ENCODE results near the gene FGF14. TPM values are rescaled to one million over a fixed set of nuclear protein-coding genes. Genes with fewer than 3 reads are reported as not detected.

Gene FGF14
- total and polyA plus RNA-seq, 4 experiments from 2014 or later: 0.33 to 0.55 (median 0.35) TPM; not detected in 1

- H3K4me1 Mint-ChIP-seq: no peaks in the 10 kb centered on the region
- Histone ChIP-seq H3K9me3 (ENCODE audit: control insufficient read depth in 1 of 2, low read length in 2 of 2) (no peaks in the 10 kb centered on the region), H3K4me3 (ENCODE audit: low read length in 2 of 2) (no peak overlapping the region), H3K4me1 (ENCODE audit: insufficient read depth, low read length) (no peaks in the 10 kb centered on the region), H3K27ac (ENCODE audit: low read depth, low read length) (no peak overlapping the region), H3K27me3 (ENCODE audit: insufficient read depth, low read length) (no peaks in the 10 kb centered on the region), H3K36me3 (ENCODE audit: insufficient read depth, low read length) (no peaks in the 10 kb centered on the region)
- no peak for DNase-seq
- H3K27me3 Mint-ChIP-seq: peaks cover 0 to 2% of the 10 kb centered on the region in 2 donors
- POLR2A ChIA-PET (ENCODE audit: partially characterized antibody): no interaction called here
- H3K27ac Mint-ChIP-seq: no peak overlapping the region
- CTCF ChIA-PET (ENCODE audit: partially characterized antibody): interaction anchor here (0.6 to 1.6 kb wide), 2 partner anchors 13 to 1806 kb away, joined by 3 read pairs; no protein-coding TSS in a partner anchor
- H3K36me3 Mint-ChIP-seq: no peaks in the 10 kb centered on the region
- intact Hi-C loops (cut with micrococcal nuclease): no loop called here
- H3K9me3 Mint-ChIP-seq: peaks cover 0 to 3% (median 0%) of the 10 kb centered on the region in 8 donors
- H3K4me3 Mint-ChIP-seq: peak overlapping the region in 1 of 8 donors; percentile 42
These were observed 526.0 kb downstream of the FGF14 start for GRCh38 chr13:101875717-101876393.

- intact Hi-C loops (cut with micrococcal nuclease): no loop called here
- Histone ChIP-seq H3K9me3 (ENCODE audit: control insufficient read depth in 1 of 2, low read length in 2 of 2) (no peaks in the 10 kb centered on the region), H3K27me3 (ENCODE audit: insufficient read depth, low read length) (no peaks in the 10 kb centered on the region), H3K4me3 (ENCODE audit: low read length in 2 of 2) (no peak overlapping the region), H3K36me3 (ENCODE audit: insufficient read depth, low read length) (no peaks in the 10 kb centered on the region), H3K4me1 (ENCODE audit: insufficient read depth, low read length) (no peaks in the 10 kb centered on the region), H3K27ac (ENCODE audit: low read depth, low read length) (no peak overlapping the region)
- Mint-ChIP-seq H3K4me1 (no peaks in the 10 kb centered on the region), H3K9me3 (peaks cover 0 to 3% (median 0%) of the 10 kb centered on the region in 8 donors), H3K27ac (no peak overlapping the region), H3K27me3 (peaks cover 0 to 2% of the 10 kb centered on the region in 2 donors), H3K36me3 (no peaks in the 10 kb centered on the region), H3K4me3 (no peak overlapping the region)
- POLR2A ChIA-PET (ENCODE audit: partially characterized antibody): no interaction called here
- CTCF ChIA-PET (ENCODE audit: partially characterized antibody): interaction anchor here (0.6 kb wide), 1 partner anchor 1806 kb away, joined by 3 read pairs; no protein-coding TSS in a partner anchor
- DNase-seq: no peak
These were observed 526.8 kb downstream of the FGF14 start for GRCh38 chr13:101875091-101875490.

- no peaks in the 10 kb centered on the region for H3K27me3 ChIP-seq (ENCODE audit: insufficient read depth, low read length)
- peaks cover under 1 to 2% of the 10 kb centered on the region in 2 donors for H3K27me3 Mint-ChIP-seq
- intact Hi-C loops (cut with micrococcal nuclease): no loop called here
- H3K4me3 ChIP-seq (ENCODE audit: low read length in 2 of 2): no peak overlapping the region
- no peak overlapping the region for H3K27ac Mint-ChIP-seq
- no peak for DNase-seq
- H3K4me3 Mint-ChIP-seq: no peak overlapping the region
- ChIA-PET POLR2A (ENCODE audit: partially characterized antibody) (no interaction called here), CTCF (ENCODE audit: partially characterized antibody) (no interaction called here)
- H3K4me1 Mint-ChIP-seq: no peaks in the 10 kb centered on the region
- no peaks in the 10 kb centered on the region for H3K9me3 Mint-ChIP-seq
- H3K9me3 ChIP-seq (ENCODE audit: control insufficient read depth in 1 of 2, low read length in 2 of 2): no peaks in the 10 kb centered on the region
- no peaks in the 10 kb centered on the region for H3K4me1 ChIP-seq (ENCODE audit: insufficient read depth, low read length)
- no peaks in the 10 kb centered on the region for H3K36me3 ChIP-seq (ENCODE audit: insufficient read depth, low read length)
- H3K36me3 Mint-ChIP-seq: no peaks in the 10 kb centered on the region
- H3K27ac ChIP-seq (ENCODE audit: low read depth, low read length): no peak overlapping the region
These were observed 532.3 kb downstream of the FGF14 start for GRCh38 chr13:101869553-101869952.

GRCh38 chr13:101868585-101869469 is 533.0 kb downstream of the FGF14 start:
- Histone ChIP-seq H3K4me3 (ENCODE audit: low read length in 2 of 2) (no peak overlapping the region), H3K9me3 (ENCODE audit: control insufficient read depth in 1 of 2, low read length in 2 of 2) (no peaks in the 10 kb centered on the region), H3K27me3 (ENCODE audit: insufficient read depth, low read length) (no peaks in the 10 kb centered on the region), H3K27ac (ENCODE audit: low read depth, low read length) (no peak overlapping the region), H3K4me1 (ENCODE audit: insufficient read depth, low read length) (no peaks in the 10 kb centered on the region), H3K36me3 (ENCODE audit: insufficient read depth, low read length) (no peaks in the 10 kb centered on the region)
- Mint-ChIP-seq H3K9me3 (no peaks in the 10 kb centered on the region), H3K36me3 (no peaks in the 10 kb centered on the region), H3K4me3 (no peak overlapping the region), H3K27ac (no peak overlapping the region), H3K4me1 (no peaks in the 10 kb centered on the region), H3K27me3 (peaks cover 1 to 2% of the 10 kb centered on the region in 2 donors)
- POLR2A ChIA-PET (ENCODE audit: partially characterized antibody): no interaction called here
- CTCF ChIA-PET (ENCODE audit: partially characterized antibody): no interaction called here
- intact Hi-C loops (cut with micrococcal nuclease): no loop called here
- DNase-seq: no peak

GRCh38 chr13:101866889-101867581 is 534.8 kb downstream of the FGF14 start:
- H3K4me1 ChIP-seq (ENCODE audit: insufficient read depth, low read length): no peaks in the 10 kb centered on the region
- H3K27me3 ChIP-seq (ENCODE audit: insufficient read depth, low read length): no peaks in the 10 kb centered on the region
- POLR2A ChIA-PET (ENCODE audit: partially characterized antibody): no interaction called here
- CTCF ChIA-PET (ENCODE audit: partially characterized antibody): no interaction called here
- intact Hi-C loops (cut with micrococcal nuclease): no loop called here
- H3K9me3 ChIP-seq (ENCODE audit: control insufficient read depth in 1 of 2, low read length in 2 of 2): no peaks in the 10 kb centered on the region
- H3K27ac ChIP-seq (ENCODE audit: low read depth, low read length): no peak overlapping the region
- H3K27ac Mint-ChIP-seq: no peak overlapping the region
- H3K27me3 Mint-ChIP-seq: peaks cover 1 to 2% of the 10 kb centered on the region in 2 donors
- no peak overlapping the region for H3K4me3 Mint-ChIP-seq
- no peaks in the 10 kb centered on the region for H3K36me3 Mint-ChIP-seq
- no peaks in the 10 kb centered on the region for H3K36me3 ChIP-seq (ENCODE audit: insufficient read depth, low read length)
- no peaks in the 10 kb centered on the region for H3K4me1 Mint-ChIP-seq
- no peak overlapping the region for H3K4me3 ChIP-seq (ENCODE audit: low read length in 2 of 2)
- no peaks in the 10 kb centered on the region for H3K9me3 Mint-ChIP-seq
- no peak for DNase-seq

GRCh38 chr13:101858860-101859259 is 543.0 kb downstream of the FGF14 start:
- H3K27ac Mint-ChIP-seq: no peak overlapping the region
- peaks cover 0 to 2% (median 0%) of the 10 kb centered on the region in 8 donors for H3K9me3 Mint-ChIP-seq
- no peaks in the 10 kb centered on the region for H3K4me1 Mint-ChIP-seq
- Histone ChIP-seq H3K36me3 (ENCODE audit: insufficient read depth, low read length) (no peaks in the 10 kb centered on the region), H3K27me3 (ENCODE audit: insufficient read depth, low read length) (no peaks in the 10 kb centered on the region), H3K27ac (ENCODE audit: low read depth, low read length) (no peak overlapping the region), H3K4me3 (ENCODE audit: low read length in 2 of 2) (no peak overlapping the region), H3K9me3 (ENCODE audit: control insufficient read depth in 1 of 2, low read length in 2 of 2) (no peaks in the 10 kb centered on the region), H3K4me1 (ENCODE audit: insufficient read depth, low read length) (no peaks in the 10 kb centered on the region)
- ChIA-PET POLR2A (ENCODE audit: partially characterized antibody) (no interaction called here), CTCF (ENCODE audit: partially characterized antibody) (no interaction called here)
- H3K27me3 Mint-ChIP-seq: peaks cover 0 to 1% of the 10 kb centered on the region in 2 donors
- no peaks in the 10 kb centered on the region for H3K36me3 Mint-ChIP-seq
- DNase-seq: no peak
- H3K4me3 Mint-ChIP-seq: no peak overlapping the region
- intact Hi-C loops (cut with micrococcal nuclease): no loop called here

- Histone ChIP-seq H3K27me3 (ENCODE audit: insufficient read depth, low read length) (no peaks in the 10 kb centered on the region), H3K9me3 (ENCODE audit: control insufficient read depth in 1 of 2, low read length in 2 of 2) (no peaks in the 10 kb centered on the region), H3K27ac (ENCODE audit: low read depth, low read length) (no peak overlapping the region), H3K4me1 (ENCODE audit: insufficient read depth, low read length) (no peaks in the 10 kb centered on the region), H3K36me3 (ENCODE audit: insufficient read depth, low read length) (no peaks in the 10 kb centered on the region), H3K4me3 (ENCODE audit: low read length in 2 of 2) (no peak overlapping the region)
- intact Hi-C loops (cut with micrococcal nuclease): no loop called here
- Mint-ChIP-seq H3K27me3 (no peaks in the 10 kb centered on the region), H3K4me3 (no peak overlapping the region), H3K9me3 (peaks cover 0 to 3% (median 0%) of the 10 kb centered on the region in 8 donors), H3K27ac (no peak overlapping the region), H3K4me1 (no peaks in the 10 kb centered on the region), H3K36me3 (no peaks in the 10 kb centered on the region)
- ChIA-PET CTCF (ENCODE audit: partially characterized antibody) (no interaction called here), POLR2A (ENCODE audit: partially characterized antibody) (no interaction called here)
- DNase-seq: no peak
These were observed 555.1 kb downstream of the FGF14 start for GRCh38 chr13:101846701-101847100.

Data from CD4-positive, alpha-beta memory T cell (primary cell).